Ovary (tissue), 9 donors: ENCODE data around the gene TBC1D1. TPM values are rescaled to one million over a fixed set of nuclear protein-coding genes. Genes with fewer than 3 reads are reported as not detected.

ENCODE experiments used
- DNase-seq, 5 donors: peaks; one replicate each; pipeline ENCODE4 v3.0.0-alpha.2; 2019 to 2020
- H3K27ac ChIP-seq, 2 donors: fragments of 200-600 bp; one replicate each; pipeline versions ENCODE4 v1.5.1 to v1.8.0; 2019 to 2022
- H3K27me3 ChIP-seq: fragments of 200-600 bp; one replicate; pipeline ENCODE4 v1.8.0; 2022
- H3K36me3 ChIP-seq: fragments of 200-600 bp; sonication (generic); one replicate; pipeline ENCODE4 v1.5.1; 2019
- H3K4me1 ChIP-seq: one replicate; pipeline ENCODE4 v1.8.1; 2013; ENCODE audit warnings: mild to moderate bottlenecking, moderate library complexity; ENCODE audit not compliant: insufficient read depth
- H3K4me3 ChIP-seq: fragments of 200-600 bp; sonication (generic); one replicate; pipeline ENCODE4 v1.5.1; 2017
- H3K9me3 ChIP-seq, 2 donors: fragments of 200-600 bp in 1 of 2; sonication (generic) in 1 of 2; one replicate each; pipeline versions ENCODE4 v1.5.1 to v1.8.1; 2013 to 2019; ENCODE audit warnings: mild to moderate bottlenecking in 1 of 2, moderate library complexity in 1 of 2
- EP300 ChIP-seq: sonication (generic); formaldehyde crosslinking; IDR thresholded peaks from one replicate; pipeline ENCODE4 v1.6.1; 2017; ENCODE audit warnings: antibody characterized with exemption
- POLR2A ChIP-seq: fragments of 450-650 bp; IDR thresholded peaks from one replicate; pipeline ENCODE4 v1.6.1; 2017; ENCODE audit warnings: antibody characterized with exemption, mild to moderate bottlenecking, moderate library complexity
- WGBS, 3 donors: extraction: QIAGEN DNeasy Blood & Tissue Kit in 1 of 3; methylation state at CpG; one replicate each; pipeline versions ENCODE4 v1.1.5 to v1.1.7; 2013 to 2017; 5-methylcytosine and 5-hydroxymethylcytosine counted together
- intact Hi-C, 4 donors: fragments of 100-400 bp; cut with DNase I; formaldehyde crosslinking; loops; one replicate each; pipeline versions ENCODE4 v1.11.0 to v1.15.1; 2022 to 2023
- polyA plus RNA-seq, 2 donors: library from polyadenylated mRNA; stranded (reverse); fragments of 200-250 nt in 1 of 2; fragments of 350-450 nt in 1 of 2; fragmentation: Illumina TruSeq in 1 of 2; extraction: RNeasy Lipid Tissue Mini Kit (QIAGEN cat#74804) in 1 of 2; gene quantifications; one replicate each; pipeline ENCODE4 v1.2.3, GENCODE V29; 2013 to 2014
- total RNA-seq, 7 donors: library from RNA; depleted of rRNA in 2 of 7; stranded (reverse); fragments of >200 nt in 2 of 7; fragmentation: NEBNext Ultra II Directional in 3 of 7; extraction: Animal tissue kit (Norgen Biotek cat#: 25700) in 3 of 7; gene quantifications; one replicate each; pipeline versions ENCODE4 v1.1.0 to v1.2.4, GENCODE V29; 2016 to 2023
- TF ChIP-seq, protein P1 (sequence below), 3 donors: fragments of 450-650 bp in 2 of 3; fragments of 200-600 bp in 1 of 3; IDR thresholded peaks; one replicate each; pipeline versions ENCODE4 v1.5.1 to v1.8.0; 2016 to 2022; ENCODE audit warnings: antibody characterized with exemption in 3 of 3, mild to moderate bottlenecking in 1 of 3
- donor health status: DM: no; HTN: no; CAD: no; lungs with moderate emphysema.
- donor health status: DM: no; HTN: no; CAD: no.
- donor health status: Bipolar disorder and iron deficiency.
- donor health status: DM: yes; HTN: yes; CAD: no.
- donor health status: DM: no; HTN: no; CAD: no.
- donor health status: DM: yes; HTN: yes; CAD: no.

The TBC1D1 gene
- total and polyA plus RNA-seq, 9 donors, result 39.5 to 104 (median 63.9) TPM

DNA sequence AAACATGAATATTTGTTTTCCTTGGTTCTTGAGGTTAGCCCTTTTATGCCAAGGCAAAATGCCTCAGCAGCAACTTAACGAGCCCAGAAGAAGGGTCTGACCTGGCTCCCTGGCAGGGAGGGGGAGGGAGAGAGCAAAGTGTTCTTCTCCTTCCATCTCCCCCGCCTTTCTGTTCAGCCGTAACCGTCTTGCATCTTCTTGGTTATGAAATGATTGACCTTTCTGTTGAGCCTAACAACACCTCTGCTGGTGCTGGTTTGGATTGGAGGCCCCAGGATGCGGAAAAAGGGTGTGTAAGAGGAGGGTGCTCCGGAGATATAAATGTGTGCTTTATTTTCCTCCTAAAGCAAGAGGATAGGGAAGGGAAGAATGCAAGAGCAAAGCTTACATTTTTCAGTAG lies 114.0 kb downstream of the TBC1D1 start:
- Histone ChIP-seq H3K4me3 (no peak overlapping the region), H3K36me3 (no peaks in the 10 kb centered on the region), H3K9me3 (no peaks in the 10 kb centered on the region), H3K4me1 (peaks cover 12% of the 10 kb centered on the region), H3K27ac (peak overlapping the region; percentile 1 to 67), H3K27me3 (no peaks in the 10 kb centered on the region)
- TF ChIP-seq, protein P1, sequence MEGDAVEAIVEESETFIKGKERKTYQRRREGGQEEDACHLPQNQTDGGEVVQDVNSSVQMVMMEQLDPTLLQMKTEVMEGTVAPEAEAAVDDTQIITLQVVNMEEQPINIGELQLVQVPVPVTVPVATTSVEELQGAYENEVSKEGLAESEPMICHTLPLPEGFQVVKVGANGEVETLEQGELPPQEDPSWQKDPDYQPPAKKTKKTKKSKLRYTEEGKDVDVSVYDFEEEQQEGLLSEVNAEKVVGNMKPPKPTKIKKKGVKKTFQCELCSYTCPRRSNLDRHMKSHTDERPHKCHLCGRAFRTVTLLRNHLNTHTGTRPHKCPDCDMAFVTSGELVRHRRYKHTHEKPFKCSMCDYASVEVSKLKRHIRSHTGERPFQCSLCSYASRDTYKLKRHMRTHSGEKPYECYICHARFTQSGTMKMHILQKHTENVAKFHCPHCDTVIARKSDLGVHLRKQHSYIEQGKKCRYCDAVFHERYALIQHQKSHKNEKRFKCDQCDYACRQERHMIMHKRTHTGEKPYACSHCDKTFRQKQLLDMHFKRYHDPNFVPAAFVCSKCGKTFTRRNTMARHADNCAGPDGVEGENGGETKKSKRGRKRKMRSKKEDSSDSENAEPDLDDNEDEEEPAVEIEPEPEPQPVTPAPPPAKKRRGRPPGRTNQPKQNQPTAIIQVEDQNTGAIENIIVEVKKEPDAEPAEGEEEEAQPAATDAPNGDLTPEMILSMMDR (IDR thresholded peaks at IDR 0.05), result no peak
- TF ChIP-seq POLR2A, result no peak
- TF ChIP-seq EP300, result no peak
- WGBS, 3 donors, result 10 to 28% (median 22%) methylated on average over 6 of the region's 6 CpGs
- intact Hi-C loops, result no loop called here
- DNase-seq, result peak in 2 of 5 donors; percentile 41 to 54

DNA sequence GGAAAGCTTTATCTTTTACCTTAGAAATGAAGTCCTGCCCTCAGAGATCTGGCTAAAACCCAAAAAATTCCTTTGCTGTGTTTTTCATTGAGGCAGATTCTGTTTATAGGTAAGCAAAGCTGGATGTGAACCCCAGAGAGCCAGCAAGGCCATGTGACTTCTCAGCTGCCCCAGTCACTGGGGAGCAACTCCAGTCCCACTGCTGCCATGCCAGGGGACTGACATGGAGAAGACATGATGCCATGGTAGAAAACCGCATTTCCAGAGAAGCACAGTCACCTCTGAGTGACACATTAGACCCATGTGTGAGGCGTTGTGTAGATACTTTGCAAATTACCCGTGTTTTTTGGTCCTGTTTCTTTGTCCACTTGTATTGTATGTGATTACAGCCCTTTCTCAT lies 114.8 kb downstream of the TBC1D1 start:
- Histone ChIP-seq H3K4me1 (peaks cover 18% of the 10 kb centered on the region), H3K27ac (peak overlapping the region; percentile 25 to 67), H3K4me3 (no peak overlapping the region), H3K9me3 (no peaks in the 10 kb centered on the region), H3K27me3 (no peaks in the 10 kb centered on the region), H3K36me3 (no peaks in the 10 kb centered on the region)
- TF ChIP-seq, protein P1 (IDR thresholded peaks at IDR 0.05), result no peak
- TF ChIP-seq POLR2A (no peak), EP300 (no peak)
- intact Hi-C loops, result no loop called here
- DNase-seq, result no peak
- WGBS, 3 donors, result 48 to 58% (median 55%) methylated on average over 3 of the region's 3 CpGs

DNA sequence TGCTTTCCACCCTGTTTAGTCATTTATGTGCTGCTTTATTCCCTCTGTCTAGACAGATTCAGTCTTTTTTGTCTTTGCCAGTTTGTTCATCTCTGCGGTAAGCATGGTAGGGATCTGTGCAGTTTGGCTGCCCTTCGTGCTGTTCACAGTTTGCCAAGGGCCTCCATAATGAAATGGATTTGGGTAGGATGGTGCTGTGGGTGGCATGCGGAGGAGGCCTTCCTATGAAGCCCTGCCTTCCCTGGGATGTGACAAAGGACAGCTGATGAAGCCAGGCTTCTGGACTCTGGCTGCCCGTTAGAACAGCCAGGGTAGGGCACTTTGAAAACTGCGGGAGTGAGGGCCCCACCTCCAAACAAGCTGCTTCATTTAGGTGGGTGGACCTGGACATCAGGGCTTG lies 116.8 kb downstream of the TBC1D1 start:
- intact Hi-C loops, result no loop called here
- Histone ChIP-seq H3K4me3 (no peak overlapping the region), H3K9me3 (no peaks in the 10 kb centered on the region), H3K36me3 (no peaks in the 10 kb centered on the region), H3K4me1 (peaks cover 18% of the 10 kb centered on the region), H3K27ac (no peak overlapping the region), H3K27me3 (no peaks in the 10 kb centered on the region)
- DNase-seq, result no peak
- TF ChIP-seq, protein P1 (IDR thresholded peaks at IDR 0.05), result no peak
- no peak for TF ChIP-seq POLR2A
- TF ChIP-seq EP300, result no peak
- WGBS, 3 donors, result 73 to 76% (median 75%) methylated on average over 5 of the region's 5 CpGs

DNA sequence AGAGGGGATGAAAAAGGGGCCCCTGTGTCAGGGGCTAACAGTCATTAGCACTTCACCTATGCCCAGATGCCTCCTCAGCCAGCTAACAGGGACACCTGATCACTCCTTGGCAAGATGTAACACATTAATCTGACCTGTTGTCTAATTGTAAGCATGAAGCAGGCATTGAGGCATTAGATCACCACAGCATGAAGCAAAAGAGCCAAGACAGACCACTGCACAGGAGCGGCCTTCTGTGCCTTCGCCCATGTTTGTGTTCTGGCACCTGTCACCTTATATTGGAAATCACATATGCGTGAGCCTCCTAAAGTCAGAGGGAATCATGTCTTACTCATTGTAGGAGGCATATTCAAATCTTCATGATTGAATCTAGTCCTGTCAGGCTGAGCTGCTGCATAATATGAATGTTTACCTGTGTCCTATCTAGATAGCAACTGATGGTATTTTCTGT lies 117.7 kb downstream of the TBC1D1 start:
- no peak overlapping the region for H3K4me3 ChIP-seq
- no peaks in the 10 kb centered on the region for H3K36me3 ChIP-seq
- intact Hi-C loops, result no loop called here
- H3K27me3 ChIP-seq, result no peaks in the 10 kb centered on the region
- peaks cover 18% of the 10 kb centered on the region for H3K4me1 ChIP-seq
- no peaks in the 10 kb centered on the region for H3K9me3 ChIP-seq
- 85 to 98% (median 95%) methylated on average over 3 of the region's 3 CpGs for WGBS, 3 donors
- DNase-seq, result no peak
- no peak for TF ChIP-seq EP300
- no peak for TF ChIP-seq POLR2A
- TF ChIP-seq, protein P1 (IDR thresholded peaks at IDR 0.05), result no peak
- H3K27ac ChIP-seq, result no peak overlapping the region
